ENCODE data around the gene FBXO28. TPM values are rescaled to one million over a fixed set of nuclear protein-coding genes. Genes with fewer than 3 reads are reported as not detected.

Gene FBXO28
- total RNA-seq, 1 experiment from 2014 or later = 45.8 TPM

DNA sequence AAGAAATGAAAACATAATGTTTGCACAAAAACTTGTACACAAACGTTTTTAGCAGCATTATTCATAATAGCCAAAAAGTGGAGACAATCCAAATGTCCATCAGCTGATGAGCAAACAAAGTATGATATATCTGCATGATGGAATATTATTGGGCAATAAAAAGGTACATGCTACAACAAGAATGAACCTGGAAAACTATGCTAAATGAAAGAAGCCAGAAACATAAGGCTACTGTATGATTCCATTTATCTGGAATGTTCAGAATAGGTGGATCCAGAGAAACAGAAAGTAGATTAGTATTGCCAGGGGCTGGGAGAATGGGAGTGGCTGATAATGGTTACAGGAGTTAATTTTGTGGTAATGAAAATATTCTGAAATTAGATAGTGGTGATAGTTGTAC is 19.0 kb downstream of the FBXO28 start:
- no peak overlapping the region for H3K4me3 ChIP-seq (ENCODE audit: low read depth, low read length, poor library complexity, severe bottlenecking)
- ChIA-PET CTCF (no interaction called here), POLR2A (ENCODE audit: low non-redundant PET) (no interaction called here)
- H3K36me3 ChIP-seq (ENCODE audit: insufficient read depth, low read length, poor library complexity, severe bottlenecking) = peaks cover 59% of the 10 kb centered on the region
- peaks cover 17% of the 10 kb centered on the region for H3K9me3 ChIP-seq (ENCODE audit: low read depth, low read length, poor library complexity, severe bottlenecking)
- intact Hi-C loops (cut with micrococcal nuclease; ENCODE audit: unreplicated experiment) = no loop called here
- TF ChIP-seq EZH2 (IDR thresholded peaks at IDR 0.05; ENCODE audit: borderline replicate concordance, low read depth, low read length, poor library complexity, severe bottlenecking) = no peak
- TF ChIP-seq, protein P1, sequence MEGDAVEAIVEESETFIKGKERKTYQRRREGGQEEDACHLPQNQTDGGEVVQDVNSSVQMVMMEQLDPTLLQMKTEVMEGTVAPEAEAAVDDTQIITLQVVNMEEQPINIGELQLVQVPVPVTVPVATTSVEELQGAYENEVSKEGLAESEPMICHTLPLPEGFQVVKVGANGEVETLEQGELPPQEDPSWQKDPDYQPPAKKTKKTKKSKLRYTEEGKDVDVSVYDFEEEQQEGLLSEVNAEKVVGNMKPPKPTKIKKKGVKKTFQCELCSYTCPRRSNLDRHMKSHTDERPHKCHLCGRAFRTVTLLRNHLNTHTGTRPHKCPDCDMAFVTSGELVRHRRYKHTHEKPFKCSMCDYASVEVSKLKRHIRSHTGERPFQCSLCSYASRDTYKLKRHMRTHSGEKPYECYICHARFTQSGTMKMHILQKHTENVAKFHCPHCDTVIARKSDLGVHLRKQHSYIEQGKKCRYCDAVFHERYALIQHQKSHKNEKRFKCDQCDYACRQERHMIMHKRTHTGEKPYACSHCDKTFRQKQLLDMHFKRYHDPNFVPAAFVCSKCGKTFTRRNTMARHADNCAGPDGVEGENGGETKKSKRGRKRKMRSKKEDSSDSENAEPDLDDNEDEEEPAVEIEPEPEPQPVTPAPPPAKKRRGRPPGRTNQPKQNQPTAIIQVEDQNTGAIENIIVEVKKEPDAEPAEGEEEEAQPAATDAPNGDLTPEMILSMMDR (conservative IDR thresholded peaks at IDR 0.05; ENCODE audit: low read depth, low read length) = no peak
- no peaks in the 10 kb centered on the region for H3K27me3 ChIP-seq (replicated peaks; ENCODE audit: insufficient read depth, low read depth, low read length, poor library complexity)
- no peaks in the 10 kb centered on the region for H3K4me1 ChIP-seq (ENCODE audit: insufficient read depth, low read length, poor library complexity, severe bottlenecking)
- DNase-seq (ENCODE audit: low spot score) = no peak
- H3K27ac ChIP-seq (ENCODE audit: low read depth, low read length, poor library complexity, severe bottlenecking) = no peak overlapping the region
- no TSS peak for BruUV-seq (replicated peaks)

DNA sequence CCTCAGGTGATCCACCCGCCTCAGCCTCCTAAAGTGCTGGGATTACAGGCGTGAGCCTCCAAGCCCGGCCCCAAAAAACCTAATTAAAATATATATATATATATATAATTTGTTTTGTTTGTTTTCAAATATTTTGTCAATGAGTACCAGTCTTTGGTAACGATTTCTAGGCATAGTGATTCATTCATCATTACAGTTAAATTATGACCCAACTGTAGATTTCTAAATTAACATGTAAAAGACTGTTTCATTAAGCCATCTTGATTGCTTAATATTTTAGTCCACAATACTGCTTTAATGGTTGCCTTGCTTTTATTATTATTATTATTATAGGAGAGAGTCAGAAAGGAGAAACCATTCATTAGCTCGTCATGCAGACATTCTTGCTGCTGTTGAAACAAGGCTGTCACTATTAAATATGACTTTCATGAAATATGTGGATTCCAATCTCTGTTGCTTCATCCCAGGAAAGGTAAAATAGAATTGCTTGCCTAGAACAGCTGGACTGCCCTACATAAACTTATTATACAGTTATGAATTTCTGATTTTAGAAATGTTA is 19.9 kb downstream of the FBXO28 start:
- no TSS peak for BruUV-seq (replicated peaks)
- no peak overlapping the region for H3K4me3 ChIP-seq (ENCODE audit: low read depth, low read length, poor library complexity, severe bottlenecking)
- TF ChIP-seq EZH2 (IDR thresholded peaks at IDR 0.05; ENCODE audit: borderline replicate concordance, low read depth, low read length, poor library complexity, severe bottlenecking) = no peak
- TF ChIP-seq, protein P1 (conservative IDR thresholded peaks at IDR 0.05; ENCODE audit: low read depth, low read length) = no peak
- no peaks in the 10 kb centered on the region for H3K27me3 ChIP-seq (replicated peaks; ENCODE audit: insufficient read depth, low read depth, low read length, poor library complexity)
- POLR2A ChIA-PET (ENCODE audit: low non-redundant PET) = no interaction called here
- H3K36me3 ChIP-seq (ENCODE audit: insufficient read depth, low read length, poor library complexity, severe bottlenecking) = peaks cover 59% of the 10 kb centered on the region
- H3K27ac ChIP-seq (ENCODE audit: low read depth, low read length, poor library complexity, severe bottlenecking) = no peak overlapping the region
- H3K9me3 ChIP-seq (ENCODE audit: low read depth, low read length, poor library complexity, severe bottlenecking) = peaks cover 17% of the 10 kb centered on the region
- CTCF ChIA-PET = no interaction called here
- no peaks in the 10 kb centered on the region for H3K4me1 ChIP-seq (ENCODE audit: insufficient read depth, low read length, poor library complexity, severe bottlenecking)
- no peak for DNase-seq (ENCODE audit: low spot score)
- intact Hi-C loops (cut with micrococcal nuclease; ENCODE audit: unreplicated experiment) = no loop called here

DNA sequence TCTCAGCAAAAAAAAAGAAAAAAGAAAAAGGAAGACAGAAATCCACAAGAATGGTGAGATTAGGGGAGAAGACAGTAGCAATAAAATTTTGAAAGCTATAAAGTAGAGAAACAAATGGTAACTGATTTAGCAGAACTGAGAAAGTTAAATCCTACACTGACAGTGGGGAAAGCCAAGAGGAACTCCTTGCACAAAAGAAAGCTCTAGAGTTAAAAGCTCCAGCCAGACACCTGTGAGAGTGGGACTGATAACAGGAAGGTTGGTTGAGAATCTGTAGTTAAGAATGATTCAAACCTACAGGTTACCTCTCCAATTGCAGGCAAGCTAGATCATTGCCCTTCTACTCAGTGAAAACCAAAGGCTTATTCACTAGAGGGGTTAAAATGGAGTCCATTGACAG is 23.6 kb downstream of the FBXO28 start:
- Histone ChIP-seq H3K4me3 (ENCODE audit: low read depth, low read length, poor library complexity, severe bottlenecking) (no peak overlapping the region), H3K9me3 (ENCODE audit: low read depth, low read length, poor library complexity, severe bottlenecking) (no peaks in the 10 kb centered on the region), H3K4me1 (ENCODE audit: insufficient read depth, low read length, poor library complexity, severe bottlenecking) (no peaks in the 10 kb centered on the region), H3K27me3 (replicated peaks; ENCODE audit: insufficient read depth, low read depth, low read length, poor library complexity) (no peaks in the 10 kb centered on the region), H3K36me3 (ENCODE audit: insufficient read depth, low read length, poor library complexity, severe bottlenecking) (peaks cover 48% of the 10 kb centered on the region), H3K27ac (ENCODE audit: low read depth, low read length, poor library complexity, severe bottlenecking) (no peak overlapping the region)
- no TSS peak for BruUV-seq (replicated peaks)
- TF ChIP-seq, protein P1 (conservative IDR thresholded peaks at IDR 0.05; ENCODE audit: low read depth, low read length) = no peak
- TF ChIP-seq EZH2 (IDR thresholded peaks at IDR 0.05; ENCODE audit: borderline replicate concordance, low read depth, low read length, poor library complexity, severe bottlenecking) = no peak
- DNase-seq (ENCODE audit: low spot score) = no peak
- CTCF ChIA-PET = no interaction called here
- POLR2A ChIA-PET (ENCODE audit: low non-redundant PET) = no interaction called here
- intact Hi-C loops (cut with micrococcal nuclease; ENCODE audit: unreplicated experiment) = no loop called here
